ENCODE results near the gene PRKG1.
A peak's percentile ranks its signal among the peaks of the same experiment; 100 is the strongest.
"Not testable (repeated sequence)": the region's sequence is repeated elsewhere in the genome, so short reads cannot be mapped to it uniquely, and the experiment has no call there.

The PRKG1 gene

GRCh38 chr10:51178634-51179033, 104.3 kb downstream of the PRKG1 start:
- no peak for DNase-seq

GRCh38 chr10:51180141-51180540, 105.9 kb downstream of the PRKG1 start:
- DNase-seq = no peak

GRCh38 chr10:51183783-51184182, 109.5 kb downstream of the PRKG1 start:
- no peak for DNase-seq

- no peak for DNase-seq
Measured at GRCh38 chr10:51186361-51186760, 112.1 kb downstream of the PRKG1 start.

- DNase-seq = no peak
Measured at GRCh38 chr10:51188008-51188407, 113.7 kb downstream of the PRKG1 start.

GRCh38 chr10:51188866-51189265, 114.6 kb downstream of the PRKG1 start:
- no peak for DNase-seq

- no peak for DNase-seq
Measured at GRCh38 chr10:51196508-51197175, 122.4 kb downstream of the PRKG1 start.

- DNase-seq = peak; percentile 4
Measured at GRCh38 chr10:51198170-51198569, 123.9 kb downstream of the PRKG1 start.

- no peak for DNase-seq
Measured at GRCh38 chr10:51201947-51202346, 127.7 kb downstream of the PRKG1 start.

- no peak for DNase-seq
Measured at GRCh38 chr10:51203359-51203758, 129.1 kb downstream of the PRKG1 start.

- no peak for DNase-seq
Measured at GRCh38 chr10:51204066-51204465, 129.8 kb downstream of the PRKG1 start.

- DNase-seq = no peak
Measured at GRCh38 chr10:51204701-51205100, 130.4 kb downstream of the PRKG1 start.

GRCh38 chr10:51206500-51206899, 132.2 kb downstream of the PRKG1 start:
- DNase-seq = no peak

- DNase-seq = not testable (repeated sequence)
Measured at GRCh38 chr10:51212937-51213336, 138.7 kb downstream of the PRKG1 start.

GRCh38 chr10:51214207-51215196, 140.2 kb downstream of the PRKG1 start:
- no peak for DNase-seq

- peak; percentile 28 for DNase-seq
Measured at GRCh38 chr10:51215951-51216834, 141.9 kb downstream of the PRKG1 start.

- no peak for DNase-seq
Measured at GRCh38 chr10:51217505-51217904, 143.2 kb downstream of the PRKG1 start.

- peak; percentile 94 for DNase-seq
Measured at GRCh38 chr10:51224671-51225161, 150.4 kb downstream of the PRKG1 start.

GRCh38 chr10:51227897-51228713, 153.8 kb downstream of the PRKG1 start:
- peak; percentile 9 for DNase-seq

GRCh38 chr10:51228714-51229100, 154.4 kb downstream of the PRKG1 start:
- DNase-seq = peak; percentile 8

- DNase-seq = no peak
Measured at GRCh38 chr10:51230887-51231585, 156.7 kb downstream of the PRKG1 start.

All from fibroblast of skin of right quadriceps (primary cell).